Panc1 (cell line): Measurements from ENCODE around the gene UBQLN2. TPM values are rescaled to one million over a fixed set of nuclear protein-coding genes. Genes with fewer than 3 reads are reported as not detected.

Experiments used
- ATAC-seq: fragments of 200-7000 bp; cut with Tn5 transposase; 2 replicates; pipeline ENCODE4 v1.9.1; 2020; ENCODE audit warnings: mild to moderate bottlenecking, moderate library complexity
- BruUV-seq: library from RNA; stranded (reverse); fragments of 400-500 nt; replicated peaks from 2 replicates; lab custom pipeline; 2021; lab: Mats Ljungman, UMichigan
- CTCF ChIA-PET: fragments of 300-600 bp; sonication (Branson Sonifier 250); formaldehyde crosslinking; loops from one replicate; lab custom pipeline; 2022; ENCODE audit warnings: antibody characterized with exemption; lab: Charles Lee
- POLR2A ChIA-PET: fragments of 300-600 bp; sonication (Branson Sonifier 250); formaldehyde crosslinking; loops from one replicate; lab custom pipeline; 2022; ENCODE audit warnings: antibody characterized with exemption; lab: Charles Lee
- DNase-seq: peaks from one replicate; pipeline ENCODE4 v3.0.0-alpha.2; 2010; ENCODE audit warnings: low read depth, low spot score
- H3K27ac ChIP-seq: 2 replicates; pipeline ENCODE4 v1.5.1; 2011; ENCODE audit warnings: mild to moderate bottlenecking, low read length, inconsistent platforms
- H3K27me3 ChIP-seq: fragments of 200-500 bp; sonication (Bioruptor generic); 2 replicates; pipeline ENCODE4 v1.6.0; 2014; ENCODE audit warnings: low read length, inconsistent platforms; ENCODE audit not compliant: control insufficient read depth, insufficient read depth
- H3K36me3 ChIP-seq: fragments of 200-500 bp; sonication (Bioruptor generic); 2 replicates; pipeline ENCODE4 v1.5.1; 2014; ENCODE audit warnings: inconsistent platforms, mild to moderate bottlenecking, low read length, moderate library complexity; ENCODE audit not compliant: control insufficient read depth, insufficient read depth
- H3K4me1 ChIP-seq: 2 replicates; pipeline ENCODE4 v1.5.1; 2011; ENCODE audit warnings: inconsistent platforms, mild to moderate bottlenecking, low read length, moderate library complexity; ENCODE audit not compliant: control insufficient read depth, insufficient read depth
- H3K4me3 ChIP-seq, 2 experiments: 2 replicates each; pipeline ENCODE4 v1.5.1; 2011 to 2012; ENCODE audit warnings: low read depth in 2 of 2, low read length in 2 of 2, mild to moderate bottlenecking in 2 of 2, inconsistent platforms in 1 of 2, moderate library complexity in 1 of 2
- H3K9me3 ChIP-seq: fragments of 200-500 bp; sonication (Bioruptor generic); 2 replicates; pipeline ENCODE4 v1.5.1; 2014; ENCODE audit warnings: low read depth, mild to moderate bottlenecking, inconsistent platforms, low read length, moderate library complexity; ENCODE audit not compliant: control insufficient read depth, insufficient read depth
- POLR2AphosphoS5 ChIP-seq: IDR thresholded peaks from 2 replicates; pipeline ENCODE4 v1.6.1; 2012; ENCODE audit warnings: mild to moderate bottlenecking, low read depth, low read length, moderate library complexity
- SIN3A ChIP-seq: IDR thresholded peaks from 2 replicates; pipeline ENCODE4 v1.6.1; 2012; ENCODE audit warnings: low read depth, mild to moderate bottlenecking, low read length, moderate library complexity, borderline replicate concordance; ENCODE audit not compliant: insufficient read depth
- TCF7L2 ChIP-seq: IDR thresholded peaks from 2 replicates; pipeline ENCODE4 v1.6.1; 2011; ENCODE audit warnings: mild to moderate bottlenecking, low read depth, low read length, inconsistent platforms
- in situ Hi-C: cut with HindIII; loops from 2 replicates; pipeline ENCODE4 v1.10.0; 2016; ENCODE audit warnings: low sequenced_read_pairs, low pct_unique_long_range_greater_than_20kb
- intact Hi-C: fragments of 100-400 bp; cut with micrococcal nuclease; formaldehyde crosslinking; loops from one replicate; pipeline ENCODE4 v1.10.0; 2022; ENCODE audit not compliant: unreplicated experiment
- total RNA-seq: library from RNA; stranded (reverse); gene quantifications from one replicate; pipeline ENCODE4 v1.2.1, GENCODE V29; 2021; ENCODE audit not compliant: unreplicated experiment
- TF ChIP-seq, protein P1 (sequence below): fragments of 450-650 bp; IDR thresholded peaks from 2 replicates; pipeline ENCODE4 v1.5.1; 2017; ENCODE audit warnings: mild to moderate bottlenecking
- TF ChIP-seq, protein P2 (sequence below), 2 experiments: IDR thresholded peaks; 2 replicates each; pipeline ENCODE4 v1.6.1; 2011 to 2012; ENCODE audit warnings: low read depth in 2 of 2, control low read depth in 1 of 2, low read length in 1 of 2, mild to moderate bottlenecking in 1 of 2, moderate library complexity in 1 of 2; ENCODE audit not compliant: insufficient read depth in 1 of 2

Gene UBQLN2
- total RNA-seq, 1 experiment from 2014 or later: 32.0 TPM

DNA sequence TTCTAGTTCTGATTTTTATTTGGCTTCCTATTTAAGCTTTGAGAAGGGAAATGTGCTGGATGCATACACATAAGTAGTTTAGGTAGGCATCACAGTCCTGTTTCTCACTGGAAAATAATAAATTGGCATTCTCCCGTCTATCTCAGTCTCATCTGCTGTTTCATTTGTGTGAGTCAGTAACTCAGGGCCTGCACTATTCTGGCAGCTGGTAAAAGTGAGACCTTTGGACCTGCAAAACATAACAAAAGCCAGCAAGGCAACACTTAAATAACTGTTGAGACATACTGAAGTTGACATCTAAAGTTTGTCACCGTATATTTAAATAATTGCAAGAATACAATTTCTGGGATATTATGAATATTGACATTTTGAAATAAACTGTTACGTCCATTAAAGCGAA lies 8.6 kb upstream of the UBQLN2 start:
- CTCF ChIA-PET: no interaction called here
- intact Hi-C loops (no loop called here), in situ Hi-C loops (no loop called here)
- TF ChIP-seq SIN3A (no peak), POLR2AphosphoS5 (no peak), TCF7L2 (no peak)
- TF ChIP-seq, protein P1, sequence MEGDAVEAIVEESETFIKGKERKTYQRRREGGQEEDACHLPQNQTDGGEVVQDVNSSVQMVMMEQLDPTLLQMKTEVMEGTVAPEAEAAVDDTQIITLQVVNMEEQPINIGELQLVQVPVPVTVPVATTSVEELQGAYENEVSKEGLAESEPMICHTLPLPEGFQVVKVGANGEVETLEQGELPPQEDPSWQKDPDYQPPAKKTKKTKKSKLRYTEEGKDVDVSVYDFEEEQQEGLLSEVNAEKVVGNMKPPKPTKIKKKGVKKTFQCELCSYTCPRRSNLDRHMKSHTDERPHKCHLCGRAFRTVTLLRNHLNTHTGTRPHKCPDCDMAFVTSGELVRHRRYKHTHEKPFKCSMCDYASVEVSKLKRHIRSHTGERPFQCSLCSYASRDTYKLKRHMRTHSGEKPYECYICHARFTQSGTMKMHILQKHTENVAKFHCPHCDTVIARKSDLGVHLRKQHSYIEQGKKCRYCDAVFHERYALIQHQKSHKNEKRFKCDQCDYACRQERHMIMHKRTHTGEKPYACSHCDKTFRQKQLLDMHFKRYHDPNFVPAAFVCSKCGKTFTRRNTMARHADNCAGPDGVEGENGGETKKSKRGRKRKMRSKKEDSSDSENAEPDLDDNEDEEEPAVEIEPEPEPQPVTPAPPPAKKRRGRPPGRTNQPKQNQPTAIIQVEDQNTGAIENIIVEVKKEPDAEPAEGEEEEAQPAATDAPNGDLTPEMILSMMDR: no peak
- TF ChIP-seq, protein P2, sequence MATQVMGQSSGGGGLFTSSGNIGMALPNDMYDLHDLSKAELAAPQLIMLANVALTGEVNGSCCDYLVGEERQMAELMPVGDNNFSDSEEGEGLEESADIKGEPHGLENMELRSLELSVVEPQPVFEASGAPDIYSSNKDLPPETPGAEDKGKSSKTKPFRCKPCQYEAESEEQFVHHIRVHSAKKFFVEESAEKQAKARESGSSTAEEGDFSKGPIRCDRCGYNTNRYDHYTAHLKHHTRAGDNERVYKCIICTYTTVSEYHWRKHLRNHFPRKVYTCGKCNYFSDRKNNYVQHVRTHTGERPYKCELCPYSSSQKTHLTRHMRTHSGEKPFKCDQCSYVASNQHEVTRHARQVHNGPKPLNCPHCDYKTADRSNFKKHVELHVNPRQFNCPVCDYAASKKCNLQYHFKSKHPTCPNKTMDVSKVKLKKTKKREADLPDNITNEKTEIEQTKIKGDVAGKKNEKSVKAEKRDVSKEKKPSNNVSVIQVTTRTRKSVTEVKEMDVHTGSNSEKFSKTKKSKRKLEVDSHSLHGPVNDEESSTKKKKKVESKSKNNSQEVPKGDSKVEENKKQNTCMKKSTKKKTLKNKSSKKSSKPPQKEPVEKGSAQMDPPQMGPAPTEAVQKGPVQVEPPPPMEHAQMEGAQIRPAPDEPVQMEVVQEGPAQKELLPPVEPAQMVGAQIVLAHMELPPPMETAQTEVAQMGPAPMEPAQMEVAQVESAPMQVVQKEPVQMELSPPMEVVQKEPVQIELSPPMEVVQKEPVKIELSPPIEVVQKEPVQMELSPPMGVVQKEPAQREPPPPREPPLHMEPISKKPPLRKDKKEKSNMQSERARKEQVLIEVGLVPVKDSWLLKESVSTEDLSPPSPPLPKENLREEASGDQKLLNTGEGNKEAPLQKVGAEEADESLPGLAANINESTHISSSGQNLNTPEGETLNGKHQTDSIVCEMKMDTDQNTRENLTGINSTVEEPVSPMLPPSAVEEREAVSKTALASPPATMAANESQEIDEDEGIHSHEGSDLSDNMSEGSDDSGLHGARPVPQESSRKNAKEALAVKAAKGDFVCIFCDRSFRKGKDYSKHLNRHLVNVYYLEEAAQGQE (IDR thresholded peaks at IDR 0.05; ENCODE audit: insufficient read depth in 1 of 2, low read depth in 2 of 2, low read length in 1 of 2): no peak
- no peak for ATAC-seq
- Histone ChIP-seq H3K4me3 (no peak overlapping the region), H3K27ac (no peak overlapping the region), H3K4me1 (no peaks in the 10 kb centered on the region), H3K36me3 (no peaks in the 10 kb centered on the region), H3K27me3 (no peaks in the 10 kb centered on the region), H3K9me3 (no peaks in the 10 kb centered on the region)
- no peak for DNase-seq
- POLR2A ChIA-PET: no interaction called here
- no TSS peak for BruUV-seq

DNA sequence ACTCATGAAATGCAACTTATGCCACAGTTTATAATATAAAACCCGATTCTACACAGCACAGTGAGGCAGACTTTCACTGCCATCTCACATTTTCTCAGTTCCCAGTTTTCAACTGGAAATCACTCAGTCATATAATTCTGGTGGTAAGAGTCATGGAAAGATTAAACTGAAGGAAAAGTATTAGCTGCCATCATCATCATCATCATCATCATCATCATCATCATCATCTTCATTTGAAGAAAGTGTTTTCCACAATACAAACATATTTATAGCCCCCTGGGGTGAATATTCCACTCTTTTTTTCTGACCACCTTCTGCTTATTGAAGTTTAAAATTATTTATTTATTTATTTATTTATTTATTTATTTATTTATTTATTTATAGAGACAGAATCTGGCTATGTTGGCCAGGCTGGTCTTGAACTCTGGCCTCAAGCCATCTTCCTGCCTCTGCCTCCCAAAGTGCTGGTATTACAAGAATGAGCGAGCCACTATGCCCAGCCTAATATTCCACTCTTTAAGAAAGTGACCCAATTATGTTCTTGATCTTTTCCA lies 6.0 kb upstream of the UBQLN2 start:
- BruUV-seq: no TSS peak
- in situ Hi-C loops: no loop called here
- no peak for DNase-seq
- intact Hi-C loops: no loop called here
- ChIA-PET POLR2A (no interaction called here), CTCF (no interaction called here)
- no peak for ATAC-seq
- H3K36me3 ChIP-seq: no peaks in the 10 kb centered on the region
- H3K4me3 ChIP-seq: no peak overlapping the region
- H3K27ac ChIP-seq: no peak overlapping the region
- no peaks in the 10 kb centered on the region for H3K27me3 ChIP-seq
- TF ChIP-seq POLR2AphosphoS5 (no peak), SIN3A (no peak), TCF7L2 (no peak)
- TF ChIP-seq, protein P1: no peak
- TF ChIP-seq, protein P2 (IDR thresholded peaks at IDR 0.05; ENCODE audit: insufficient read depth in 1 of 2, low read depth in 2 of 2, low read length in 1 of 2): no peak
- no peaks in the 10 kb centered on the region for H3K9me3 ChIP-seq
- no peaks in the 10 kb centered on the region for H3K4me1 ChIP-seq
